HepG2 (cell line): ENCODE data around the gene PPY. TPM values are rescaled to one million over a fixed set of nuclear protein-coding genes. Genes with fewer than 3 reads are reported as not detected.

ENCODE experiments used
- GLI4 ChIP-seq: sonication (generic); formaldehyde crosslinking; IDR thresholded peaks from 2 replicates; pipeline ENCODE4 v1.5.1; 2020; ENCODE audit warnings: missing genetic modification reagents, mild to moderate bottlenecking, moderate library complexity, borderline replicate concordance
- GZF1 ChIP-seq: sonication (generic); formaldehyde crosslinking; IDR thresholded peaks from 2 replicates; pipeline ENCODE4 v1.5.1; 2020; ENCODE audit warnings: mild to moderate bottlenecking, missing genetic modification reagents
- IRF1 ChIP-seq: sonication (generic); formaldehyde crosslinking; IDR thresholded peaks from 2 replicates; pipeline ENCODE4 v1.4.0; 2020; ENCODE audit warnings: low read depth, mild to moderate bottlenecking, missing genetic modification reagents
- MATR3 ChIP-seq: sonication (generic); formaldehyde crosslinking; IDR thresholded peaks from 2 replicates; pipeline ENCODE4 v1.4.0; 2020; ENCODE audit warnings: missing genetic modification reagents
- MED1 ChIP-seq: sonication (generic); formaldehyde crosslinking; IDR thresholded peaks from 2 replicates; pipeline ENCODE4 v1.4.0; 2020; ENCODE audit warnings: missing genetic modification reagents
- MED8 ChIP-seq: sonication (generic); formaldehyde crosslinking; IDR thresholded peaks from 2 replicates; pipeline ENCODE4 v1.8.1; 2023; ENCODE audit warnings: mild to moderate bottlenecking, missing genetic modification reagents; ENCODE audit not compliant: insufficient replicate concordance
- NCOA5 ChIP-seq: sonication (generic); formaldehyde crosslinking; IDR thresholded peaks from 2 replicates; pipeline ENCODE4 v1.4.0; 2020; ENCODE audit warnings: missing genetic modification reagents
- PCBP1 ChIP-seq: fragments of 200-400 bp; formaldehyde crosslinking; IDR thresholded peaks from 2 replicates; pipeline ENCODE4 v1.6.1; 2017; ENCODE audit warnings: mild to moderate bottlenecking, low read depth, low read length, borderline replicate concordance
- PITX1 ChIP-seq: sonication (generic); formaldehyde crosslinking; IDR thresholded peaks from 2 replicates; pipeline ENCODE4 v1.5.1; 2020; ENCODE audit warnings: mild to moderate bottlenecking, missing genetic modification reagents
- SP2 ChIP-seq: sonication (generic); formaldehyde crosslinking; IDR thresholded peaks from 2 replicates; pipeline ENCODE4 v1.5.1; 2020; ENCODE audit warnings: mild to moderate bottlenecking, missing genetic modification reagents
- TGIF2 ChIP-seq: IDR thresholded peaks from 2 replicates; pipeline ENCODE4 v1.6.1; 2016; ENCODE audit warnings: control low read depth, missing compliant biosample characterization
- TOE1 ChIP-seq: sonication (generic); formaldehyde crosslinking; IDR thresholded peaks from 2 replicates; pipeline ENCODE4 v1.4.0; 2020; ENCODE audit warnings: mild to moderate bottlenecking, missing genetic modification reagents
- XRCC5 ChIP-seq: fragments of 200-400 bp; formaldehyde crosslinking; optimal IDR thresholded peaks from 2 replicates; pipeline ENCODE3; 2017; ENCODE audit warnings: mild to moderate bottlenecking, low read length
- ZFP36 ChIP-seq: fragments of 150-350 bp; IDR thresholded peaks from 2 replicates; pipeline ENCODE4 v1.6.1; 2018; ENCODE audit warnings: borderline replicate concordance, low read length, low read depth; ENCODE audit not compliant: partially characterized antibody
- ZFP62 ChIP-seq: sonication (generic); formaldehyde crosslinking; IDR thresholded peaks from 2 replicates; pipeline ENCODE4 v1.4.0; 2020; ENCODE audit warnings: missing genetic modification reagents
- ZKSCAN1 ChIP-seq: fragments of 150-350 bp; IDR thresholded peaks from 2 replicates; pipeline ENCODE4 v1.6.1; 2014; ENCODE audit warnings: low read length
- ZMAT3 ChIP-seq: sonication (generic); formaldehyde crosslinking; conservative IDR thresholded peaks from 2 replicates; pipeline ENCODE4 v1.7.0; 2021; ENCODE audit warnings: missing genetic modification reagents
- ZNF121 ChIP-seq: sonication (generic); formaldehyde crosslinking; IDR thresholded peaks from 2 replicates; pipeline ENCODE4 v1.5.0; 2020; ENCODE audit warnings: mild to moderate bottlenecking, missing genetic modification reagents
- ZNF317 ChIP-seq: sonication (generic); formaldehyde crosslinking; IDR thresholded peaks from 2 replicates; pipeline ENCODE4 v1.5.0; 2020; ENCODE audit warnings: mild to moderate bottlenecking, missing genetic modification reagents
- ZNF335 ChIP-seq: sonication (generic); formaldehyde crosslinking; IDR thresholded peaks from 2 replicates; pipeline ENCODE4 v1.4.0; 2020; ENCODE audit warnings: missing genetic modification reagents
- ZNF362 ChIP-seq: sonication (generic); formaldehyde crosslinking; IDR thresholded peaks from 2 replicates; pipeline ENCODE4 v1.4.0; 2020; ENCODE audit warnings: missing genetic modification reagents, mild to moderate bottlenecking, borderline replicate concordance
- ZNF562 ChIP-seq: sonication (generic); formaldehyde crosslinking; IDR thresholded peaks from 2 replicates; pipeline ENCODE4 v1.8.0; 2022; ENCODE audit warnings: missing genetic modification reagents, borderline replicate concordance
- ZNF614 ChIP-seq: IDR thresholded peaks from 2 replicates; pipeline ENCODE4 v1.6.1; 2018; ENCODE audit warnings: missing biosample characterization, missing genetic modification reagents, inconsistent platforms, borderline replicate concordance
- ZNF7 ChIP-seq: IDR thresholded peaks from 2 replicates; pipeline ENCODE4 v1.6.1; 2016; ENCODE audit warnings: missing biosample characterization, missing genetic modification reagents
- ZNF703 ChIP-seq: sonication (generic); formaldehyde crosslinking; IDR thresholded peaks from 2 replicates; pipeline ENCODE4 v1.5.1; 2020; ENCODE audit warnings: missing genetic modification reagents, mild to moderate bottlenecking, moderate library complexity, borderline replicate concordance
- ZNF75D ChIP-seq: sonication (generic); formaldehyde crosslinking; IDR thresholded peaks from 2 replicates; pipeline ENCODE4 v1.8.1; 2023; ENCODE audit warnings: missing genetic modification reagents, mild to moderate bottlenecking, borderline replicate concordance
- polyA plus RNA-seq, 8 experiments: library from polyadenylated mRNA; depleted of rRNA in 3 of 8; stranded (reverse) in 7 of 8; unstranded in 1 of 8; fragments of >200 nt; fragmentation: Illumina TruSeq in 4 of 8; extraction: Trizol in 4 of 8; gene quantifications; 2 replicates each; pipeline versions ENCODE4 v1.2.1 to v1.2.3, GENCODE V29; 2011 to 2016; ENCODE audit warnings: low read depth in 4 of 8, missing spikeins in 1 of 8, mixed read lengths in 1 of 8; ENCODE audit not compliant: insufficient read depth in 1 of 8
- total RNA-seq, 5 experiments: library from RNA; depleted of rRNA; stranded (reverse); fragments of >200 nt; fragmentation: Illumina TruSeq; extraction: Trizol; gene quantifications; 2 replicates each; pipeline ENCODE4 v1.2.3, GENCODE V29; 2016; ENCODE audit warnings: low read depth in 1 of 5

Gene PPY
- total and polyA plus RNA-seq, 2 of the 13 experiments (the other 11 are each of a cell fraction or from before 2014, with no cell fraction given), result not detected

- TF ChIP-seq ZNF335 (CRISPR knock-in tag), result no peak
- peak; percentile 93 for TF ChIP-seq MED1 (CRISPR knock-in tag)
- TF ChIP-seq TOE1 (CRISPR knock-in tag), result no peak
- no peak for TF ChIP-seq NCOA5 (CRISPR knock-in tag)
- TF ChIP-seq MATR3 (CRISPR knock-in tag), result no peak
- TF ChIP-seq ZNF703 (CRISPR knock-in tag), result peak; percentile 95
- TF ChIP-seq SP2, result 0 out of 2 replicates have a peak, but pooled peaks have one; percentile 19
- TF ChIP-seq PITX1 (CRISPR knock-in tag), result peak; percentile 94
- no peak for TF ChIP-seq IRF1
- peak; percentile 84; the same call in 1 of the 2 replicates for TF ChIP-seq ZNF362 (CRISPR knock-in tag)
- no peak for TF ChIP-seq ZNF7 (CRISPR knock-in tag)
- TF ChIP-seq ZMAT3, result peak; percentile 94
- no peak for TF ChIP-seq ZFP36
- peak; percentile 30; the same call in 1 of the 2 replicates for TF ChIP-seq ZNF121 (CRISPR knock-in tag)
- no peak; the same call in 1 of the 2 replicates for TF ChIP-seq GZF1 (CRISPR knock-in tag)
- TF ChIP-seq ZFP62, result no peak
- no peak for TF ChIP-seq TGIF2
- TF ChIP-seq ZNF614 (CRISPR knock-in tag), result 0 out of 2 replicates have a peak, but pooled peaks have one; percentile 66
- TF ChIP-seq PCBP1, result no peak
- peak; percentile 66 for TF ChIP-seq MED8
- TF ChIP-seq GLI4 (CRISPR knock-in tag), result 0 out of 2 replicates have a peak, but pooled peaks have one; percentile 62
- TF ChIP-seq ZKSCAN1, result no peak
- TF ChIP-seq ZNF562 (CRISPR knock-in tag), result no peak
- no peak for TF ChIP-seq ZNF317
- no peak for TF ChIP-seq ZNF75D
- TF ChIP-seq XRCC5, result peak; percentile 79
Measured at GRCh38 chr17:43983515-43984411, 41.5 kb upstream of the PPY start (continued).
